ENCODE measurements around the gene ZNF541.

- TF ChIP-seq ETV6 (conservative IDR thresholded peaks at IDR 0.05 in 1 of 2, IDR thresholded peaks at IDR 0.05 in 1 of 2; ENCODE audit: borderline replicate concordance in 1 of 2, low read depth in 1 of 2) (no peak), ZBTB40 (IDR thresholded peaks at IDR 0.05; ENCODE audit: borderline replicate concordance) (no peak), MAX (IDR thresholded peaks at IDR 0.05; ENCODE audit: low read depth, low read length) (no peak), JUND (IDR thresholded peaks at IDR 0.05; ENCODE audit: low read depth, low read length) (no peak)
- TF ChIP-seq, protein P1, sequence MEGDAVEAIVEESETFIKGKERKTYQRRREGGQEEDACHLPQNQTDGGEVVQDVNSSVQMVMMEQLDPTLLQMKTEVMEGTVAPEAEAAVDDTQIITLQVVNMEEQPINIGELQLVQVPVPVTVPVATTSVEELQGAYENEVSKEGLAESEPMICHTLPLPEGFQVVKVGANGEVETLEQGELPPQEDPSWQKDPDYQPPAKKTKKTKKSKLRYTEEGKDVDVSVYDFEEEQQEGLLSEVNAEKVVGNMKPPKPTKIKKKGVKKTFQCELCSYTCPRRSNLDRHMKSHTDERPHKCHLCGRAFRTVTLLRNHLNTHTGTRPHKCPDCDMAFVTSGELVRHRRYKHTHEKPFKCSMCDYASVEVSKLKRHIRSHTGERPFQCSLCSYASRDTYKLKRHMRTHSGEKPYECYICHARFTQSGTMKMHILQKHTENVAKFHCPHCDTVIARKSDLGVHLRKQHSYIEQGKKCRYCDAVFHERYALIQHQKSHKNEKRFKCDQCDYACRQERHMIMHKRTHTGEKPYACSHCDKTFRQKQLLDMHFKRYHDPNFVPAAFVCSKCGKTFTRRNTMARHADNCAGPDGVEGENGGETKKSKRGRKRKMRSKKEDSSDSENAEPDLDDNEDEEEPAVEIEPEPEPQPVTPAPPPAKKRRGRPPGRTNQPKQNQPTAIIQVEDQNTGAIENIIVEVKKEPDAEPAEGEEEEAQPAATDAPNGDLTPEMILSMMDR (IDR thresholded peaks at IDR 0.05 in 2 of 3, conservative IDR thresholded peaks at IDR 0.05 in 1 of 3; ENCODE audit: control insufficient read depth in 2 of 3, extremely low read depth in 1 of 3, insufficient read depth in 1 of 3, low read depth in 3 of 3, low read length in 3 of 3) = no peak
Observed at GRCh38 chr19:47550129-47550528, 22.8 kb downstream of the ZNF541 start.
